NCI-H226 (cell line): Measurements from ENCODE around the gene PRKAG1.

Experiments used
- DNase-seq: peaks from one replicate; pipeline ENCODE4 v3.0.0-alpha.2; 2015

The PRKAG1 gene

GRCh38 chr12:49049566-49050224 is 31.1 kb upstream of the PRKAG1 start:
- peak; percentile 89 for DNase-seq

- DNase-seq: no peak
Observed at GRCh38 chr12:49048953-49049352, 30.4 kb upstream of the PRKAG1 start.

GRCh38 chr12:49046129-49046895 is 27.7 kb upstream of the PRKAG1 start:
- DNase-seq: no peak

- no peak for DNase-seq
Observed at GRCh38 chr12:49044660-49045059, 26.1 kb upstream of the PRKAG1 start.

- DNase-seq: peak; percentile 26
Observed at GRCh38 chr12:49043856-49044258, 25.3 kb upstream of the PRKAG1 start.

- no peak for DNase-seq
Observed at GRCh38 chr12:49043241-49043640, 24.7 kb upstream of the PRKAG1 start.

- DNase-seq: peak; percentile 44
Observed at GRCh38 chr12:49041881-49042484, 23.4 kb upstream of the PRKAG1 start.

- no peak for DNase-seq
Observed at GRCh38 chr12:49041036-49041880, 22.7 kb upstream of the PRKAG1 start.

- no peak for DNase-seq
Observed at GRCh38 chr12:49040364-49040855, 21.8 kb upstream of the PRKAG1 start.

- DNase-seq: no peak
Observed at GRCh38 chr12:49039421-49040363, 21.1 kb upstream of the PRKAG1 start.

GRCh38 chr12:49038291-49038955 is 19.8 kb upstream of the PRKAG1 start:
- no peak for DNase-seq

- no peak for DNase-seq
Observed at GRCh38 chr12:49037947-49038237, 19.3 kb upstream of the PRKAG1 start.

GRCh38 chr12:49037111-49037946 is 18.8 kb upstream of the PRKAG1 start:
- DNase-seq: no peak

GRCh38 chr12:49036029-49036428 is 17.5 kb upstream of the PRKAG1 start:
- no peak for DNase-seq

- no peak for DNase-seq
Observed at GRCh38 chr12:49034286-49034622, 15.7 kb upstream of the PRKAG1 start.

- DNase-seq: no peak
Observed at GRCh38 chr12:49033611-49034285, 15.2 kb upstream of the PRKAG1 start.

GRCh38 chr12:49032679-49033447 is 14.3 kb upstream of the PRKAG1 start:
- no peak for DNase-seq

- no peak for DNase-seq
Observed at GRCh38 chr12:49032276-49032675, 13.7 kb upstream of the PRKAG1 start.

- no peak for DNase-seq
Observed at GRCh38 chr12:49031573-49032161, 13.1 kb upstream of the PRKAG1 start.
